Activated CD4-positive, alpha-beta T cell treated with anti-CD3 and anti-CD28 coated beads for 36 hours (primary cell): Measurements from ENCODE around the gene ATAD5. TPM values are rescaled to one million over a fixed set of nuclear protein-coding genes. Genes with fewer than 3 reads are reported as not detected.
A peak's percentile ranks its signal among the peaks of the same experiment; 100 is the strongest.
"Not testable (repeated sequence)": the region's sequence is repeated elsewhere in the genome, so short reads cannot be mapped to it uniquely, and the experiment has no call there.

Source experiments
- ATAC-seq: fragments of 200-7000 bp; cut with Tn5 transposase; one replicate; pipeline ENCODE4 v1.10.0; 2021; ENCODE audit warnings: mild to moderate bottlenecking, moderate library complexity
- CTCF ChIA-PET: fragments of 350-600 bp; sonication (Branson Sonifier 250); formaldehyde crosslinking; loops from one replicate; lab custom pipeline; 2021; ENCODE audit warnings: antibody characterized with exemption; lab: Charles Lee
- POLR2A ChIA-PET: fragments of 350-600 bp; sonication (Branson Sonifier 250); formaldehyde crosslinking; loops from one replicate; lab custom pipeline; 2021; ENCODE audit warnings: antibody characterized with exemption, inconsistent platforms; lab: Charles Lee
- DNase-seq: peaks from one replicate; pipeline ENCODE4 v3.0.0-alpha.2; 2020
- H3K27ac Mint-ChIP-seq: one replicate; pipeline ENCODE4 v1.8.0; 2021; ENCODE audit warnings: mixed read lengths
- H3K27me3 Mint-ChIP-seq: one replicate; pipeline ENCODE4 v1.8.0; 2021; ENCODE audit warnings: mixed read lengths
- H3K36me3 Mint-ChIP-seq: one replicate; pipeline ENCODE4 v1.8.0; 2021; ENCODE audit warnings: low read depth, mixed read lengths
- H3K4me1 Mint-ChIP-seq: one replicate; pipeline ENCODE4 v1.8.0; 2021; ENCODE audit warnings: mixed read lengths
- H3K4me3 Mint-ChIP-seq: one replicate; pipeline ENCODE4 v1.8.0; 2021; ENCODE audit warnings: mild to moderate bottlenecking, moderate library complexity, mixed read lengths
- H3K9me3 Mint-ChIP-seq: one replicate; pipeline ENCODE4 v1.8.0; 2021; ENCODE audit warnings: low read depth, mixed read lengths
- intact Hi-C, 2 experiments: fragments of 100-400 bp; cut with DNase I in 1 of 2; cut with micrococcal nuclease in 1 of 2; formaldehyde crosslinking; loops; one replicate each; pipeline versions ENCODE4 v1.14.2 to v1.15.1; 2022 to 2024; cut with DNase I, micrococcal nuclease
- total RNA-seq, 2 experiments: library from RNA; stranded (reverse); gene quantifications; one replicate each; pipeline ENCODE4 v1.2.3, GENCODE V29; 2021

ATAD5 gene
- total RNA-seq, 2 experiments from 2014 or later: 33.1 to 40.8 TPM

DNA sequence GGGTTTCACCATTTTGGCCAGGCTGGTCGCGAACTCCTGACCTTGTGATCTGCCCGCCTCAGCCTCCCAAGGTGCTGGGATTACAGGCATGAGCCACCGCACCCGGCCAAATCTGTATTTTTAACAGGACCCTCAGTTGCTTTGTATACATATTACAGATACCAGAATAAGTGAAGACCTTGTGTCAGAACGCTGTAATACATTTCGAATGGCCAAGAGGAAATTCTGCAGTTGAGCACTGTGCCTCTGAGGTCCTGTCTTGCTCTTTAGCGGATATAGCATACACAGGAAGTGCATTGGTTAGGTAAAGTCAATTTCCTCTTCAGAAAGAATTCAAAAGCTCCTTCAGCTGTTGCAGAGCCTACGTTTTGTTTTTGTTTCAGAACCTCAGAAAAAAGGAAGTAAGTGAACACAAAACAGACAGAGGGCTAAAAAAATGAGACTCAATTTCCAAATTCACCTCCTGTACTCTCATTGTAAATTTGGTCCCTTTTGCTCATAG lies 22.9 kb upstream of the ATAD5 start:
- ChIA-PET POLR2A (interaction anchor here (0.7 to 1.7 kb wide), 5 partner anchors 12 to 23 kb away, joined by 4 to 5 read pairs (median 4); partner anchors contain the start of genes ATAD5 and CRLF3), CTCF (interaction anchor here (1.1 to 10.3 kb wide), 4 partner anchors 10 to 28 kb away, joined by 4 to 111 read pairs (median 5); partner anchors contain the start of gene CRLF3)
- no peaks in the 10 kb centered on the region for H3K9me3 Mint-ChIP-seq
- ATAC-seq: peak; percentile 79
- intact Hi-C loops: loop anchor here (1.0 kb wide), 3 partner anchors 13 to 15 kb away; partner anchors contain the start of gene CRLF3 (in 1 of the 2)
- peaks cover 22% of the 10 kb centered on the region for H3K36me3 Mint-ChIP-seq
- no peaks in the 10 kb centered on the region for H3K27me3 Mint-ChIP-seq
- H3K4me3 Mint-ChIP-seq: peak overlapping the region; percentile 76
- peak; percentile 49 for DNase-seq
- peaks cover 71% of the 10 kb centered on the region for H3K4me1 Mint-ChIP-seq
- H3K27ac Mint-ChIP-seq: peak overlapping the region; percentile 97

DNA sequence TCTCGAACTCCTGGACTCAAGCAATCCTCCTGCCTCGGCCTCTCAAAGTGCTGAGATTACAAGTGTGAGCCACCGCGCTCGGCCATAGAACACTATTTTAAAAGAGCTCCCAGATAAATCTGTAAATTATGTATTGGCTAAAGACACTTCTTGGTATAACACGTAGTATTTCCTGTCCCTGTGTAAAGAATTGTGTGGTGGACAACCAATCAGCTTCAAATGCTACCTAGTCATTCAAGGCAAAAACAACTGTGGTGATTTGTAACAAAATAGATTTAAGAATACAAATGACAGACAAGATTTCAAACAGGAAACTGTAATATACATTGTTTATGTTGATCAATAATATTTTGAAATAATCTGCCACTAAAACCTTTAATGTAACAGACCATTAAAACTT lies 21.9 kb upstream of the ATAD5 start:
- DNase-seq (no peak), ATAC-seq (no peak)
- Mint-ChIP-seq H3K4me1 (peaks cover 69% of the 10 kb centered on the region), H3K27ac (peak overlapping the region; percentile 97), H3K27me3 (no peaks in the 10 kb centered on the region), H3K9me3 (no peaks in the 10 kb centered on the region), H3K36me3 (peaks cover 16% of the 10 kb centered on the region), H3K4me3 (peak overlapping the region; percentile 76)
- intact Hi-C loops: loop anchor here (1.0 to 5.0 kb wide), 4 partner anchors 12 to 1707 kb away; partner anchors contain the start of gene CRLF3 (in 1 of the 2)
- ChIA-PET CTCF (interaction anchor here (1.1 to 10.3 kb wide), 5 partner anchors 11 to 95 kb away, joined by 3 to 111 read pairs (median 4); partner anchors contain the start of gene CRLF3), POLR2A (interaction anchor here (1.7 kb wide), 1 partner anchor 11 kb away, joined by 4 read pairs; no protein-coding TSS in a partner anchor)

- peak; percentile 59 for ATAC-seq
- intact Hi-C loops: loop anchor here in 1 of 2 experiments (5.0 kb wide), 1 partner anchor 1705 kb away; no protein-coding TSS in a partner anchor
- CTCF ChIA-PET: interaction anchor here (0.6 to 10.3 kb wide), 4 partner anchors 12 to 29 kb away, joined by 3 to 111 read pairs (median 4); partner anchors contain the start of genes ATAD5 and CRLF3
Observed at GRCh38 chr17:30812218-30813177, 19.3 kb upstream of the ATAD5 start.

GRCh38 chr17:30814236-30814635 lies 17.5 kb upstream of the ATAD5 start:
- Mint-ChIP-seq H3K4me1 (peaks cover 61% of the 10 kb centered on the region), H3K36me3 (peaks cover 27% of the 10 kb centered on the region)
- DNase-seq, H3K9me3 Mint-ChIP-seq, H3K27ac Mint-ChIP-seq, POLR2A ChIA-PET, ATAC-seq, H3K27me3 Mint-ChIP-seq, H3K4me3 Mint-ChIP-seq: not testable (repeated sequence)
- CTCF ChIA-PET: interaction anchor here (10.3 kb wide), 1 partner anchor 10 kb away, joined by 111 read pairs; the partner anchor contains the start of gene CRLF3
- intact Hi-C loops: loop anchor here in 1 of 2 experiments (5.0 kb wide), 1 partner anchor 1703 kb away; no protein-coding TSS in a partner anchor

More at GRCh38 chr17:30812218-30813177, 19.3 kb upstream of the ATAD5 start:
- Mint-ChIP-seq H3K4me3 (peak overlapping the region; percentile 9), H3K27ac (peak overlapping the region; percentile 93), H3K36me3 (peaks cover 20% of the 10 kb centered on the region), H3K9me3 (no peaks in the 10 kb centered on the region), H3K27me3 (no peaks in the 10 kb centered on the region), H3K4me1 (peaks cover 62% of the 10 kb centered on the region)
- POLR2A ChIA-PET: interaction anchor here (0.7 to 1.0 kb wide), 2 partner anchors 12 to 13 kb away, joined by 3 to 7 read pairs; partner anchors contain the start of gene CRLF3
- DNase-seq: peak; percentile 53

DNA sequence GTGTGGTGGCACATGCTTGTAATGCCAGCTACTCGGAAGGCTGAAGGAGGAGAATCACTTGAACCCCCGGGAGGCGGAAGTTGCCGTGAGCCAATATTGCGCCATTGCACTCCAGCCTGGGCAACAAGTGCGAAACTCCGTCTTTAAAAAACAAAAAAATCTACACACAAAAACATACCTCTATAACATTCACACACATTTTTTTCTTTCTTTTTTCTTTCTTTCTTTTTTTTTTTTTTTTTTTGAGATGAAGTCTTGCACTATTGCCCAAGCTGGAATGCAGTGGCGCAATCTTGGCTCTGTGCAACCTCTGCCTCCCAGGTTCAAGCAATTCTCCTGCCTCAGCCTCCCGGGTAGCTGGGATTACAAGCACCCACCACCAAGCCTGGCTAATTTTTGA lies 16.9 kb upstream of the ATAD5 start:
- H3K27me3 Mint-ChIP-seq, DNase-seq, H3K9me3 Mint-ChIP-seq, POLR2A ChIA-PET, ATAC-seq, H3K4me3 Mint-ChIP-seq, H3K27ac Mint-ChIP-seq: not testable (repeated sequence)
- H3K4me1 Mint-ChIP-seq: peaks cover 61% of the 10 kb centered on the region
- CTCF ChIA-PET: interaction anchor here (10.3 kb wide), 1 partner anchor 9 kb away, joined by 111 read pairs; the partner anchor contains the start of gene CRLF3
- peaks cover 24% of the 10 kb centered on the region for H3K36me3 Mint-ChIP-seq
- intact Hi-C loops: loop anchor here in 1 of 2 experiments (5.0 kb wide), 1 partner anchor 1702 kb away; no protein-coding TSS in a partner anchor

DNA sequence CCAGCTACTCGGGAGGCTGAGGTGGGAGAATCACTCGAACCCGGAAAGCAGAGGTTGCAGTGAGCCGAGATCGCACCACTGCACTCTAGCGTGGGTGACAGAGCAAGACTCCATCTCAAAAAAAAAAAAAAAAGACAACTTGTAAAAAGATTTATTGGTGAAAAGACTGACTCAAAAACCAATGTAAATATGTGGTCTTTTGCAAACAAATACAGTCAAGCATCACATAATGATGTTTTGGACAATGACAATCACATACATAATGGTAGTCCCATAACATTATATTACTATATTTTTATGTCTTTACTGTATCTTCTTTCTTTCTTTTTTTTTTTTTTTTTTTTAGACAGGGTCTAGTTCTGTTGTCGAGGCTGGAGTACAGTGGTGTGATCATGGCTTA lies 15.6 kb upstream of the ATAD5 start:
- Mint-ChIP-seq H3K4me3 (no peak overlapping the region), H3K9me3 (peaks cover 2% of the 10 kb centered on the region), H3K27me3 (no peaks in the 10 kb centered on the region), H3K36me3 (peaks cover 22% of the 10 kb centered on the region), H3K4me1 (peaks cover 65% of the 10 kb centered on the region), H3K27ac (no peak overlapping the region)
- ChIA-PET POLR2A (interaction anchor here (0.6 kb wide), 1 partner anchor 19 kb away, joined by 3 read pairs; no protein-coding TSS in a partner anchor), CTCF (interaction anchor here (1.0 kb wide), 1 partner anchor 20 kb away, joined by 3 read pairs; no protein-coding TSS in a partner anchor)
- intact Hi-C loops: no loop called here
- ATAC-seq (no peak), DNase-seq (no peak)

GRCh38 chr17:30819971-30820705 lies 11.6 kb upstream of the ATAD5 start:
- DNase-seq (peak; percentile 35), ATAC-seq (no peak)
- Mint-ChIP-seq H3K9me3 (peaks cover 2% of the 10 kb centered on the region), H3K36me3 (peaks cover 24% of the 10 kb centered on the region), H3K4me1 (peaks cover 55% of the 10 kb centered on the region), H3K27ac (peak overlapping the region; percentile 88), H3K4me3 (peak overlapping the region; percentile 95), H3K27me3 (no peaks in the 10 kb centered on the region)
- POLR2A ChIA-PET: interaction anchor here (0.6 to 1.8 kb wide), 2 partner anchors 11 to 106 kb away, joined by 4 to 5 read pairs; no protein-coding TSS in a partner anchor
- CTCF ChIA-PET: interaction anchor here (0.9 to 9.8 kb wide), 3 partner anchors 10 to 30 kb away, joined by 3 to 111 read pairs (median 4); no protein-coding TSS in a partner anchor
- intact Hi-C loops: loop anchor here (5.0 kb wide), 4 partner anchors 33 to 703 kb away; partner anchors contain the start of genes EVI2B (in 2 of the 2) and NSRP1 (in 1 of the 2)

- intact Hi-C loops: loop anchor here (1.0 to 5.0 kb wide), 6 partner anchors 9 to 705 kb away; partner anchors contain the start of genes EVI2B (in 2 of the 2), ATAD5 (in 1 of the 2) and NSRP1 (in 1 of the 2)
- POLR2A ChIA-PET: interaction anchor here (1.3 kb wide), 1 partner anchor 13 kb away, joined by 4 read pairs; no protein-coding TSS in a partner anchor
- DNase-seq: peak; percentile 34
Observed at GRCh38 chr17:30821871-30822723, 9.7 kb upstream of the ATAD5 start.

DNA sequence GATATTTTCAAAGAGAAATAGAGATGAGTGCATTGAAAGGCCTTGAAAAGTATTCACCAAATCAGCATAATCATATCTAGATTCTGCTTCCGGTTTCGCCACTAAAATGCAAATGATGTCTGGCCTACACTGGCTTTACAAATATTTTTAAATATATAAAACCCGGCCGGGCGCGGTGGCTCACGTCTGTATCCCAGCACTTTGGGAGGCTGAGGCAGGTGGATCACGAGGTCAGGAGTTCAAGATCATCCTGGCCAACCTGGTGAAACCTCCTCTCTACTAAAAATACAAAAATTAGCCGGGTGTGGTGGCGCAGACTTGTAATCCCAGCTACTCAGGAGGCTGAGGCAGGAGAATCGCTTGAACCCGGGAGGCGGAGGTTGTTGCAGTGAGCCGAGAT lies 8.8 kb upstream of the ATAD5 start:
- CTCF ChIA-PET: interaction anchor here (1.8 to 9.8 kb wide), 2 partner anchors 13 kb away, joined by 7 to 111 read pairs; no protein-coding TSS in a partner anchor
- H3K4me1 Mint-ChIP-seq: peaks cover 53% of the 10 kb centered on the region
- intact Hi-C loops: loop anchor here (1.0 to 5.0 kb wide), 6 partner anchors 8 to 706 kb away; partner anchors contain the start of genes EVI2B (in 2 of the 2), ATAD5 (in 1 of the 2) and NSRP1 (in 1 of the 2)
- H3K27me3 Mint-ChIP-seq, H3K9me3 Mint-ChIP-seq, ATAC-seq: not testable (repeated sequence)
- H3K36me3 Mint-ChIP-seq: peaks cover 18% of the 10 kb centered on the region
- H3K27ac Mint-ChIP-seq: peak overlapping the region; percentile 88
- peak overlapping the region; percentile 95 for H3K4me3 Mint-ChIP-seq
- POLR2A ChIA-PET: interaction anchor here (0.7 to 1.3 kb wide), 2 partner anchors 12 to 14 kb away, joined by 3 to 4 read pairs; no protein-coding TSS in a partner anchor
- peak; percentile 45 for DNase-seq

More at GRCh38 chr17:30821871-30822723, 9.7 kb upstream of the ATAD5 start:
- no peak for ATAC-seq
- H3K27ac Mint-ChIP-seq: peak overlapping the region; percentile 88
- peaks cover 2% of the 10 kb centered on the region for H3K9me3 Mint-ChIP-seq
- CTCF ChIA-PET: interaction anchor here (0.7 to 9.8 kb wide), 4 partner anchors 9 to 345 kb away, joined by 3 to 111 read pairs (median 4); partner anchors contain the start of genes ATAD5 and GOSR1
- peak overlapping the region; percentile 95 for H3K4me3 Mint-ChIP-seq
- H3K27me3 Mint-ChIP-seq: no peaks in the 10 kb centered on the region
- peaks cover 55% of the 10 kb centered on the region for H3K4me1 Mint-ChIP-seq
- peaks cover 20% of the 10 kb centered on the region for H3K36me3 Mint-ChIP-seq
